HG02852 (cell line): ENCODE data around the gene GLUD1.
"Not testable (repeated sequence)": the region's sequence is repeated elsewhere in the genome, so short reads cannot be mapped to it uniquely, and the experiment has no call there.

ENCODE experiments used
- ATAC-seq: cut with Tn5 transposase; IDR thresholded peaks from one replicate; pipeline ENCODE4 v1.9.1; 2021; ENCODE audit warnings: mild to moderate bottlenecking, moderate library complexity; ENCODE audit not compliant: unreplicated experiment

Gene GLUD1

GRCh38 chr10:87007124-87007523, 87.5 kb downstream of the GLUD1 start:
- not testable (repeated sequence) for ATAC-seq

GRCh38 chr10:87000491-87000890, 94.2 kb downstream of the GLUD1 start:
- ATAC-seq: no peak
